SK-N-SH (cell line): ENCODE data around the gene IL15RA. TPM values are rescaled to one million over a fixed set of nuclear protein-coding genes. Genes with fewer than 3 reads are reported as not detected.
A peak's percentile ranks its signal among the peaks of the same experiment; 100 is the strongest.

Experiments
- CTCF ChIA-PET: fragments of 300-600, 350-600 bp; formaldehyde crosslinking; extraction: SDS; loops from one replicate; lab custom pipeline; 2021; lab: Yijun Ruan, JAX
- POLR2A ChIA-PET: fragments of 350-600 bp; sonication (Branson Sonifier 250); formaldehyde crosslinking; extraction: SDS; loops from one replicate; lab custom pipeline; 2020; ENCODE audit warnings: antibody characterized with exemption, inconsistent platforms; lab: Yijun Ruan, JAX
- DNase-seq: peaks from one replicate; pipeline ENCODE4 v3.0.0; 2012
- H2AFZ ChIP-seq: fragments of 200-600 bp; sonication (generic); 2 replicates; pipeline ENCODE4 v1.8.1; 2016; ENCODE audit warnings: antibody characterized with exemption, mild to moderate bottlenecking, low read depth
- H3F3A ChIP-seq: fragments of 200-600 bp; sonication (generic); replicated peaks from 2 replicates; pipeline ENCODE3; 2016; ENCODE audit warnings: antibody characterized with exemption, mild to moderate bottlenecking; ENCODE audit not compliant: insufficient read depth
- H3K27ac ChIP-seq, 2 experiments: fragments of 200-500 bp in 1 of 2; fragments of 200-600 bp in 1 of 2; sonication (Bioruptor generic) in 1 of 2; sonication (generic), shearing (Covaris generic) in 1 of 2; 2 replicates each; pipeline versions ENCODE4 v1.5.1 to v1.6.1; 2014 to 2016; ENCODE audit warnings: low read depth in 2 of 2, inconsistent platforms in 1 of 2, low read length in 1 of 2, mild to moderate bottlenecking in 1 of 2, mixed read lengths in 1 of 2
- H3K27me3 ChIP-seq: fragments of 200-600 bp; sonication (generic), shearing (Covaris generic); 2 replicates; pipeline ENCODE4 v1.6.1; 2016; ENCODE audit warnings: mixed run types; ENCODE audit not compliant: insufficient read depth
- H3K36me3 ChIP-seq, 2 experiments: fragments of 200-500 bp in 1 of 2; fragments of 200-600 bp in 1 of 2; sonication (Bioruptor generic) in 1 of 2; sonication (generic) in 1 of 2; replicated peaks in 1 of 2; 2 replicates each; pipeline versions ENCODE3 to v1.5.1; 2014 to 2016; ENCODE audit warnings: low read length in 1 of 2, mild to moderate bottlenecking in 1 of 2; ENCODE audit not compliant: insufficient read depth in 2 of 2, control insufficient read depth in 1 of 2
- H3K4me1 ChIP-seq, 2 experiments: fragments of 200-500 bp in 1 of 2; fragments of 200-600 bp in 1 of 2; sonication (Bioruptor generic) in 1 of 2; sonication (generic), shearing (Covaris generic) in 1 of 2; 2 replicates each; pipeline versions ENCODE4 v1.5.1 to v1.6.1; 2014 to 2016; ENCODE audit warnings: low read depth in 1 of 2, low read length in 1 of 2, mixed run types in 1 of 2; ENCODE audit not compliant: insufficient read depth in 2 of 2, control insufficient read depth in 1 of 2
- H3K4me2 ChIP-seq: fragments of 200-600 bp; sonication (generic), shearing (Covaris generic); 2 replicates; pipeline ENCODE4 v1.6.1; 2017; ENCODE audit warnings: mixed run types
- H3K4me3 ChIP-seq, 2 experiments: fragments of 200-500 bp in 1 of 2; fragments of 200-600 bp in 1 of 2; sonication (Bioruptor generic) in 1 of 2; sonication (generic), shearing (Covaris generic) in 1 of 2; 2 replicates each; pipeline versions ENCODE4 v1.5.1 to v1.8.1; 2014 to 2016; ENCODE audit warnings: low read depth in 2 of 2, inconsistent platforms in 1 of 2, low read length in 1 of 2, mild to moderate bottlenecking in 1 of 2, mixed read lengths in 1 of 2, moderate library complexity in 1 of 2
- H3K79me2 ChIP-seq: fragments of 200-600 bp; sonication (generic); 2 replicates; pipeline ENCODE4 v1.8.1; 2017; ENCODE audit warnings: mild to moderate bottlenecking; ENCODE audit not compliant: insufficient read depth
- H3K9ac ChIP-seq: fragments of 200-600 bp; sonication (generic); 2 replicates; pipeline ENCODE4 v1.6.1; 2017; ENCODE audit warnings: mixed run types
- H3K9me2 ChIP-seq: fragments of 200-600 bp; sonication (generic); 2 replicates; pipeline ENCODE4 v1.6.1; 2017; ENCODE audit warnings: mixed run types
- H3K9me3 ChIP-seq: fragments of 200-600 bp; sonication (generic); 2 replicates; pipeline ENCODE4 v1.6.1; 2017; ENCODE audit warnings: mixed run types, mild to moderate bottlenecking, moderate library complexity
- H4K20me1 ChIP-seq: fragments of 200-600 bp; sonication (generic); 2 replicates; pipeline ENCODE4 v1.6.1; 2017; ENCODE audit warnings: mild to moderate bottlenecking, mixed run types; ENCODE audit not compliant: insufficient read depth
- CHD2 ChIP-seq: fragments of 150-350 bp; IDR thresholded peaks from 2 replicates; pipeline ENCODE4 v1.6.1; 2018; ENCODE audit warnings: low read length; ENCODE audit not compliant: partially characterized antibody
- CTCF ChIP-seq: fragments of 200-600 bp; sonication (generic); IDR thresholded peaks from 2 replicates; pipeline ENCODE4 v1.6.1; 2017; ENCODE audit warnings: antibody characterized with exemption, mild to moderate bottlenecking, moderate library complexity
- EZH2phosphoT487 ChIP-seq: fragments of 200-600 bp; sonication (generic); IDR thresholded peaks from 2 replicates; pipeline ENCODE4 v1.6.1; 2017; ENCODE audit warnings: low read depth, mixed run types, mild to moderate bottlenecking, antibody characterized with exemption, moderate library complexity, borderline replicate concordance
- FOSL2 ChIP-seq: IDR thresholded peaks from 2 replicates; pipeline ENCODE4 v1.4.0; 2012; ENCODE audit warnings: low read depth, mild to moderate bottlenecking, moderate library complexity, borderline replicate concordance
- FOXJ3 ChIP-seq: sonication (generic); formaldehyde crosslinking; IDR thresholded peaks from 2 replicates; pipeline ENCODE4 v1.5.1; 2020; ENCODE audit warnings: mild to moderate bottlenecking, missing genetic modification reagents
- FOXM1 ChIP-seq: IDR thresholded peaks from 2 replicates; pipeline ENCODE4 v1.4.0; 2012; ENCODE audit warnings: low read depth, mild to moderate bottlenecking
- GABPA ChIP-seq: IDR thresholded peaks from 2 replicates; pipeline ENCODE4 v1.4.0; 2012; ENCODE audit warnings: low read depth, mild to moderate bottlenecking
- GATA2 ChIP-seq: sonication (generic); formaldehyde crosslinking; IDR thresholded peaks from 2 replicates; pipeline ENCODE4 v1.5.0; 2020; ENCODE audit warnings: mild to moderate bottlenecking, missing genetic modification reagents
- JUND ChIP-seq: IDR thresholded peaks from 2 replicates; pipeline ENCODE4 v1.4.0; 2012
- MAX ChIP-seq: IDR thresholded peaks from 2 replicates; pipeline ENCODE4 v1.4.0; 2012; ENCODE audit warnings: low read depth
- MEF2A ChIP-seq: IDR thresholded peaks from 2 replicates; pipeline ENCODE4 v1.4.0; 2012; ENCODE audit warnings: low read depth, borderline replicate concordance
- NFIC ChIP-seq: IDR thresholded peaks from 2 replicates; pipeline ENCODE4 v1.4.0; 2012; ENCODE audit warnings: borderline replicate concordance
- POLR2AphosphoS5 ChIP-seq: IDR thresholded peaks from 2 replicates; pipeline ENCODE4 v1.6.1; 2012; ENCODE audit warnings: low read depth, low read length
- RAD21 ChIP-seq: IDR thresholded peaks from 2 replicates; pipeline ENCODE4 v1.6.1; 2012; ENCODE audit warnings: mild to moderate bottlenecking, low read length
- RCOR1 ChIP-seq: fragments of 150-350 bp; IDR thresholded peaks from 2 replicates; pipeline ENCODE4 v1.6.1; 2017; ENCODE audit warnings: antibody characterized with exemption, low read length
- RFX5 ChIP-seq: IDR thresholded peaks from 2 replicates; pipeline ENCODE4 v1.6.1; 2012; ENCODE audit warnings: mild to moderate bottlenecking, improper control_type of control experiment, low read length
- RXRA ChIP-seq: IDR thresholded peaks from 2 replicates; pipeline ENCODE4 v1.4.0; 2012; ENCODE audit warnings: low read depth, mild to moderate bottlenecking, borderline replicate concordance
- TAF1 ChIP-seq: IDR thresholded peaks from 2 replicates; pipeline ENCODE4 v1.6.1; 2012; ENCODE audit warnings: low read depth, mild to moderate bottlenecking, low read length, moderate library complexity, borderline replicate concordance
- TCF12 ChIP-seq: IDR thresholded peaks from 2 replicates; pipeline ENCODE4 v1.4.0; 2012
- TEAD4 ChIP-seq: IDR thresholded peaks from 2 replicates; pipeline ENCODE4 v1.4.0; 2012; ENCODE audit warnings: mild to moderate bottlenecking, borderline replicate concordance; ENCODE audit not compliant: insufficient read depth
- USF2 ChIP-seq: fragments of 150-350 bp; IDR thresholded peaks from 2 replicates; pipeline ENCODE4 v1.6.1; 2017; ENCODE audit warnings: antibody characterized with exemption, low read length, low read depth, borderline replicate concordance
- YY1 ChIP-seq: IDR thresholded peaks from 2 replicates; pipeline ENCODE4 v1.4.0; 2012; ENCODE audit warnings: low read depth, mild to moderate bottlenecking
- WGBS: methylation state at CpG from one replicate; pipeline ENCODE4 v1.1.6; 2017; ENCODE audit warnings: low lambda C conversion rate; 5-methylcytosine and 5-hydroxymethylcytosine counted together
- polyA plus RNA-seq, 3 experiments: library from polyadenylated mRNA; depleted of rRNA; stranded (reverse); fragments of >200 nt; gene quantifications; 2 replicates each; pipeline ENCODE4 v1.2.3, GENCODE V29; 2012

IL15RA gene
- polyA plus RNA-seq, 1 of the 3 experiments (the other 2 are of a cell fraction): 2.1 TPM

GRCh38 chr10:5929442-5929841, 47.9 kb downstream of the IL15RA start:
- no peak overlapping the region for H3K27ac ChIP-seq
- no peaks in the 10 kb centered on the region for H3K9me2 ChIP-seq
- H3K9ac ChIP-seq: no peak overlapping the region
- H3F3A ChIP-seq: peaks cover 4% of the 10 kb centered on the region
- WGBS: 80% methylated on average over 8 of the region's 8 CpGs
- no peaks in the 10 kb centered on the region for H4K20me1 ChIP-seq
- H3K4me2 ChIP-seq: no peak overlapping the region
- H3K36me3 ChIP-seq: peaks cover 57 to 65% of the 10 kb centered on the region in 2 experiments
- no peak for DNase-seq
- POLR2A ChIA-PET: no interaction called here
- no peaks in the 10 kb centered on the region for H3K79me2 ChIP-seq
- H3K4me3 ChIP-seq: no peak overlapping the region
- CTCF ChIA-PET: interaction anchor here (1.2 kb wide), 1 partner anchor 12 kb away, joined by 5 read pairs; no protein-coding TSS in a partner anchor
- H3K9me3 ChIP-seq: no peaks in the 10 kb centered on the region
- H2AFZ ChIP-seq: no peak overlapping the region
- H3K27me3 ChIP-seq: no peaks in the 10 kb centered on the region
- no peak for TF ChIP-seq CHD2
- no peak for TF ChIP-seq GATA2 (CRISPR knock-in tag)
- no peak for TF ChIP-seq CTCF
- TF ChIP-seq RAD21: no peak
- no peak for TF ChIP-seq FOXM1
- TF ChIP-seq GABPA: no peak
- no peak for TF ChIP-seq RCOR1
- no peak for TF ChIP-seq USF2
- no peak for TF ChIP-seq YY1
- no peak for TF ChIP-seq RFX5
- TF ChIP-seq MEF2A: no peak
- TF ChIP-seq JUND: no peak
- H3K4me1 ChIP-seq: peaks cover 0 to 4% of the 10 kb centered on the region in 2 experiments; a peak in 1 of 4 replicates

GRCh38 chr10:5927306-5927705, 50.0 kb downstream of the IL15RA start:
- H3K36me3 ChIP-seq: peaks cover 55 to 80% of the 10 kb centered on the region in 2 experiments
- 76% methylated on average over 8 of the region's 8 CpGs for WGBS
- no peak overlapping the region for H3K4me2 ChIP-seq

More at GRCh38 chr10:5927306-5927705, 50.0 kb downstream of the IL15RA start:
- Histone ChIP-seq H3K9me3 (no peaks in the 10 kb centered on the region), H4K20me1 (no peaks in the 10 kb centered on the region), H3F3A (peaks cover 4% of the 10 kb centered on the region), H2AFZ (no peak overlapping the region), H3K27ac (peak overlapping the region in 1 of 2 experiments; percentile 57; a peak in 2 of 4 replicates), H3K27me3 (no peaks in the 10 kb centered on the region), H3K4me1 (peaks cover 0 to 4% of the 10 kb centered on the region in 2 experiments; a peak in 1 of 4 replicates), H3K4me3 (no peak overlapping the region), H3K79me2 (no peaks in the 10 kb centered on the region), H3K9me2 (no peaks in the 10 kb centered on the region), H3K9ac (no peak overlapping the region)
- no peak for TF ChIP-seq EZH2phosphoT487
- TF ChIP-seq MEF2A: no peak
- TF ChIP-seq MAX: 0 out of 2 replicates have a peak, but pooled peaks have one; percentile 13
- no peak for TF ChIP-seq FOXM1
- no peak for TF ChIP-seq FOXJ3 (CRISPR knock-in tag)
- TF ChIP-seq TCF12: no peak
- TF ChIP-seq NFIC: peak; percentile 43
- no peak for TF ChIP-seq TAF1
- no peak for TF ChIP-seq YY1
- no peak for TF ChIP-seq RXRA
- TF ChIP-seq FOSL2: 0 out of 2 replicates have a peak, but pooled peaks have one; percentile 13
- no peak for TF ChIP-seq USF2
- no peak for TF ChIP-seq POLR2AphosphoS5
- TF ChIP-seq TEAD4: no peak
- ChIA-PET CTCF (no interaction called here), POLR2A (no interaction called here)
- DNase-seq: no peak
